Measurements from ENCODE around the gene NUCB1.

The NUCB1 gene

DNA sequence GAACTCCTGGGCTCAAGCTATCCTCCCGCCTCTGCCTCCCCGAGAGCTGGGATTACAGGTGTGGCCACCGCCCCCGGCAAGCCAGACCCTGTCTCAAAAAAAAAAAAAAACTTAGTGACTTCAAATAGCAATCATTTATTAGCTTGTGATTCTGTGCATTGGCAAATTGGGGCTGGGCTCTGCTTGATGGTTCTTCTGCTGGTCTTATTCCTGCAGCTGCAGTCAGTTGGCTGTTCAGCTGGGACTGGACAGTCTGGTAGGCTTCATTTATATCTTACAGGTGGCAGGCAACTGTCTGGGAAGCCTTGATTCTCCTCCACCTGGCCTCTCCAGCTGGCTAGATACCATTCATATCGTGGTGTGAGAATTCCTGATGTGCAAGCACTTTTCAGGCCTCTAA is 40.8 kb downstream of the NUCB1 start:
- Histone ChIP-seq H3K4me1 (ENCODE audit: control insufficient read depth, insufficient read depth, low read length) (peaks cover 3% of the 10 kb centered on the region), H3K4me3 (ENCODE audit: low read length in 2 of 2) (no peak overlapping the region)

DNA sequence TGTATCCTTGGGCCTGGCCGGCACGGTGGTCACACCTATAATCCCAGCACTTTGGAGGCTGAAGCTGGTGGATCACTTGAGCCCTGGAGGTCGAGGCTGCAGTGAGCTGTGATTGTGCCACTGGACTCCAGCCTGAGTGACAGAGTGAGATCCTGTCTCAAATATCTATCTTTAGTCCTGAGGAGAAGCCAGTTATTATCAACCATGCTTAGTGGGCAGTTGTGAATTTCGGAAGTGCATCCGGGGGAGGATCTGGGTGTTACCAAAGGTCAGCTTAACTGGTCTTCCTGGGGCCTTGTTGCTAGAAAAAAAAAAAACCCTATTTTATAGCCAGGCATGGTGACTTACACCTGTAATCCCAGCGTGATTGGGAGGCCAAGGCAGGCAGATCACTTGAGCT is 43.0 kb downstream of the NUCB1 start:
- Histone ChIP-seq H3K9ac (ENCODE audit: low read length in 2 of 2) (no peak overlapping the region), H3K4me1 (ENCODE audit: control insufficient read depth, insufficient read depth, low read length) (no peaks in the 10 kb centered on the region), H3K27me3 (ENCODE audit: control insufficient read depth in 1 of 2, insufficient read depth in 2 of 2, low read length in 2 of 2) (no peaks in the 10 kb centered on the region), H3K36me3 (ENCODE audit: control insufficient read depth in 2 of 2, insufficient read depth in 2 of 2, low read length in 2 of 2) (no peaks in the 10 kb centered on the region), H3K4me3 (ENCODE audit: low read length in 2 of 2) (no peak overlapping the region), H3K9me3 (ENCODE audit: control insufficient read depth in 2 of 2, low read length in 2 of 2) (peaks cover 0 to 5% of the 10 kb centered on the region in 2 donors), H3K27ac (ENCODE audit: low read length) (no peak overlapping the region)

More for the DNA sequence above, 40.8 kb downstream of the NUCB1 start:
- Histone ChIP-seq H3K27ac (ENCODE audit: low read length) (no peak overlapping the region), H3K9ac (ENCODE audit: low read length in 2 of 2) (no peak overlapping the region), H3K36me3 (ENCODE audit: control insufficient read depth in 2 of 2, insufficient read depth in 2 of 2, low read length in 2 of 2) (no peaks in the 10 kb centered on the region), H3K9me3 (ENCODE audit: control insufficient read depth in 2 of 2, low read length in 2 of 2) (peaks cover 0 to 5% of the 10 kb centered on the region in 2 donors), H3K27me3 (ENCODE audit: control insufficient read depth in 1 of 2, insufficient read depth in 2 of 2, low read length in 2 of 2) (no peaks in the 10 kb centered on the region)

DNA sequence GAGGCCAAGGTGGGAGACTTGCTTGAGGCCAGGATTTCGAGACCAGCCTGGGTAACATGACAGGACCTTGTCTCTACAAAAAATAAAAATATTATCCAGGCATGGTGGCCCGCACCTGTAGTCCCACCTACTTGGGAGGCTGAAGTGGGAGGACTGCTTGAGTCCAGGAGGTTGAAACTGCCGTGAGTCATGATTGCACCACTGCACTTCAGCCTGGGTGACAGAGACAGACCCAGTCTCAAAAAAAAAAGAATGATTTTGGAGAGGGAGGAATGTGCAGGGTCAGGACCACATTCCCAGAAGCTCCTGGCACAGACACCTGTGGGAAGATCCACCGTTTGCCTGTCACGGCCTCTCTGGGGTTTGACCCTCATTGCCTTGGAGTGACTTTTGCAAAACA is 45.3 kb downstream of the NUCB1 start:
- H3K9ac ChIP-seq (ENCODE audit: low read length in 2 of 2) = no peak overlapping the region
- H3K4me3 ChIP-seq (ENCODE audit: low read length in 2 of 2) = no peak overlapping the region
- H3K27me3 ChIP-seq (ENCODE audit: control insufficient read depth in 1 of 2, insufficient read depth in 2 of 2, low read length in 2 of 2) = no peaks in the 10 kb centered on the region
- no peak overlapping the region for H3K27ac ChIP-seq (ENCODE audit: low read length)
- peaks cover 0 to 5% of the 10 kb centered on the region in 2 donors for H3K9me3 ChIP-seq (ENCODE audit: control insufficient read depth in 2 of 2, low read length in 2 of 2)
- H3K36me3 ChIP-seq (ENCODE audit: control insufficient read depth in 2 of 2, insufficient read depth in 2 of 2, low read length in 2 of 2) = no peaks in the 10 kb centered on the region
- H3K4me1 ChIP-seq (ENCODE audit: control insufficient read depth, insufficient read depth, low read length) = no peaks in the 10 kb centered on the region

DNA sequence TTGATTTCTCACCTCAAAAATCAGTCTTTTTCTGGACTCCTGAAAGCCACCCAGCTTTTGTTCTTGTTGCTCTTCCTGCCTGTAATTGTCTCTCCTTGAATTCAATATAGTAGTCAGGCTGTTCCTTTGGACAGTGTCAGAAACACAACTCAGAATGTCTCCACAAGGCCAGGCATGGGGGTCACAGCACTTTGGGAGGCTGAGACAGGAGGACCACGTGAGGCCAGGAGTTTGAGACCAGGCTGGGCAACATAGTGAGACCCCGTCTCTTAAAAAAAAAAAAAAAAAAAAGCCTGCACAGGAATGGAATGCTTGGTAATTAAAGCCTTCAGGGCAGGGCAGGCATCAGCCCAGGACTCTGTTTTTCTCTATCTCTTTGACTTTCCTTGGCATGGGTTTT is 45.7 kb downstream of the NUCB1 start:
- no peaks in the 10 kb centered on the region for H3K4me1 ChIP-seq (ENCODE audit: control insufficient read depth, insufficient read depth, low read length)
- no peak overlapping the region for H3K4me3 ChIP-seq (ENCODE audit: low read length in 2 of 2)
- no peaks in the 10 kb centered on the region for H3K36me3 ChIP-seq (ENCODE audit: control insufficient read depth in 2 of 2, insufficient read depth in 2 of 2, low read length in 2 of 2)
- H3K27me3 ChIP-seq (ENCODE audit: control insufficient read depth in 1 of 2, insufficient read depth in 2 of 2, low read length in 2 of 2) = no peaks in the 10 kb centered on the region
- peaks cover 0 to 4% of the 10 kb centered on the region in 2 donors for H3K9me3 ChIP-seq (ENCODE audit: control insufficient read depth in 2 of 2, low read length in 2 of 2)
- no peak overlapping the region for H3K27ac ChIP-seq (ENCODE audit: low read length)
- H3K9ac ChIP-seq (ENCODE audit: low read length in 2 of 2) = no peak overlapping the region

DNA sequence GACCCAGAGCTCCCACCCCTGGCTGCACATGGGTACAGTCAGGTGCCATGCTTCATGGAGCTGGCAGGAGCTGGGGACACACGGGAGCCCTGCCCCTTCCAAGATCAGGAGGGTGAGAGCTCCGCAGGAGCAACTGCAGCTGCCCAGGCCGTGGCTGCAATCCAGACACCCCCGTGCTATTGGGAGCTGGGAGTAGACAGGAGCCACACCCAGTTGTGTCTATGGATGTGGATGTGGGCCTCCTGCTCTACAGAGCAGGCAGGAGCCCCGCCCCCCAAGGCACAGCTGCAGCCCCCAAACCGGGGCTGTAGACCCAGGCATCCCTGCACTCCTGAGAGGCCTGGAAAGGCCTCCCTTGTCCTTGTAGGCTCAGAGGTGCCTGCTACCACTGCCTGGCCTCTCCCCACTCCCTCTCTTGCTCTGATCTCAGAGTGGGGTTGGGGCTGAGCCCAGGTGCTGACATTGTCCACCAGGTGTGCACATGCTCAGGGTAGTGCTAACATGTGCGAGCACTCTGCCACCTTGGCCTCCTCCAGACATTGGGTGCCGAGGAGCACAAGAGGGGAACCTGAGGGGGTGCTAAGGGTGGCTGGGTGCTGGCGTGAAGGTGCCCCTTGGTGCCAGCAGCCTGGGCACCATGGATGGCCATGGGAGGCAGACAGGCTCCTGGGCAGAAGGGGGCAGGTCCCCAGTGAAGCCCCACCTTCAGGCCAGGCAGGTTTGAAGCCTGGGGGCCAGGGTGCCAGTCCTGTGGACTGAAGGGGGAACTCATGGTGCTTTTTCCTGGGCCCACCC is 46.5 kb downstream of the NUCB1 start:
- no peak overlapping the region for H3K4me3 ChIP-seq (ENCODE audit: low read length in 2 of 2)
- no peak overlapping the region for H3K9ac ChIP-seq (ENCODE audit: low read length in 2 of 2)
- H3K27ac ChIP-seq (ENCODE audit: low read length) = no peak overlapping the region
- no peaks in the 10 kb centered on the region for H3K9me3 ChIP-seq (ENCODE audit: control insufficient read depth in 2 of 2, low read length in 2 of 2)
- no peaks in the 10 kb centered on the region for H3K4me1 ChIP-seq (ENCODE audit: control insufficient read depth, insufficient read depth, low read length)
- H3K36me3 ChIP-seq (ENCODE audit: control insufficient read depth in 2 of 2, insufficient read depth in 2 of 2, low read length in 2 of 2) = no peaks in the 10 kb centered on the region
- no peaks in the 10 kb centered on the region for H3K27me3 ChIP-seq (ENCODE audit: control insufficient read depth in 1 of 2, insufficient read depth in 2 of 2, low read length in 2 of 2)

DNA sequence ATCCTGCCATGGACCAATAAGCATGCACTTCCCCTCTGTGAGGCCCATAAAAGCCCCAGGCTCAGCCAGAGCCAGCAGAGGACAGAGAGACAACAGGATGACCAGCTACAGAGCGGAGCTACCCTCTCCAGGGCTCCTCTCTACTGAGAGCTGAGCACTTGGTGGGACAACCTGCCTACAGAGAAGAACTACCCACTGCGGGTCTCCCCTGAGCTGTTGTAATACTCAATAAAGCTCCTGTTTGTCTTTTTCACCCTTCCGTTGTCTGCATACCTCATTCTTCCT is 47.1 kb downstream of the NUCB1 start:
- Histone ChIP-seq H3K27ac (ENCODE audit: low read length) (no peak overlapping the region), H3K9ac (ENCODE audit: low read length in 2 of 2) (no peak overlapping the region), H3K4me1 (ENCODE audit: control insufficient read depth, insufficient read depth, low read length) (no peaks in the 10 kb centered on the region), H3K9me3 (ENCODE audit: control insufficient read depth in 2 of 2, low read length in 2 of 2) (no peaks in the 10 kb centered on the region), H3K36me3 (ENCODE audit: control insufficient read depth in 2 of 2, insufficient read depth in 2 of 2, low read length in 2 of 2) (no peaks in the 10 kb centered on the region), H3K4me3 (ENCODE audit: low read length in 2 of 2) (no peak overlapping the region), H3K27me3 (ENCODE audit: control insufficient read depth in 1 of 2, insufficient read depth in 2 of 2, low read length in 2 of 2) (no peaks in the 10 kb centered on the region)

DNA sequence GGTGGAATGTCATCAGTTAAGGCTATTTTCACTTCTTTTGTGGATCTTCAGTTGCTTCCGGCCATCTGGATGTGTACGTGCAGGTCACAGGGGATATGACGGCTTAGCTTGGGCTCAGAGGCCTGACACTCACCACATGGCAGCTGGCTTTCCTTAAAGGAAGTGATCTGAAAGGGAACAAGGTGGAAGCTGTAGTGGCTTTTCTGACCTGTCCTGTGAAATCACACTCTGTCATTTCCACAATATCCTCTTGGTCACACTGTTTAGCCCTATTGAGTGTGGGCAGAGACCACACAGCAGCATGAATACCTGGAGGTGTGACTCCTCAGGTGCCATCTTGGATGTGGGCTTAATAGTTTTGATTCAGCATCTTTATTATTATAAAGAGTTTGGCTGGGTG is 50.0 kb downstream of the NUCB1 start:
- Histone ChIP-seq H3K27ac (ENCODE audit: low read length) (no peak overlapping the region), H3K27me3 (ENCODE audit: control insufficient read depth in 1 of 2, insufficient read depth in 2 of 2, low read length in 2 of 2) (no peaks in the 10 kb centered on the region), H3K36me3 (ENCODE audit: control insufficient read depth in 2 of 2, insufficient read depth in 2 of 2, low read length in 2 of 2) (no peaks in the 10 kb centered on the region), H3K4me3 (ENCODE audit: low read length in 2 of 2) (no peak overlapping the region), H3K4me1 (ENCODE audit: control insufficient read depth, insufficient read depth, low read length) (peaks cover 10% of the 10 kb centered on the region), H3K9me3 (ENCODE audit: control insufficient read depth in 2 of 2, low read length in 2 of 2) (no peaks in the 10 kb centered on the region), H3K9ac (ENCODE audit: low read length in 2 of 2) (no peak overlapping the region)

DNA sequence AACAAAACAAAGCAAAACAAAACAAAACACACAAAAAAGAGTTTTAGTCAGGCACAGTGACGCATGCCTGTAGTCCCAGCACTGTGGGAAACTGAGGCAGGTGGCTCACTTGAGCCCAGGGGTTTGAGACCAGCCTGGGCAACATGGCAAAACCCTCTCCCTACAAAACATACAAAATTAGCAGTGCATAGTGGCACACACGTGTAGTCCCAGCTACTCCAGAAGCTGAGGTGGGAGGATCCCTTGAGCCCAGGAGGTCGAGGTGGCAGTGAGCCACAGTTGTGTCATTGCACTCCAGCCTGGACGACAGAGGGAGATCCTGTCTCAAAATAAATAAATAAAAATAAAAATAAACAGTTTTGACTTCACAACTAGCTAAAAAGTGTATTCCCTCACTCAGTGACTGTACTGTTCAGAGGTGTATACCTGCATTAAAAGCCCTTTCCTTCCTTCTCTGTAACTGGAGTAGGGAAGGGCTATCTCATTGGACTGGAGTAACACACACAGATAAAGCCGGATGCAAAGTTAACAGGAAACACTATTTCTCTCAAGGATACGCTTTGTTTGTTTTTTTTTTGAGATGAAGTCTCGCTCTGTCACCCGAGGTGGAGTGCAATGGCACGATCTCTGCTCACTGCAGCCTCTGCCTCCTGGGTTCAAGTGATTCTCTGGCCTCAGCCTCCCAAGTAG is 50.9 kb downstream of the NUCB1 start:
- H3K9me3 ChIP-seq (ENCODE audit: control insufficient read depth in 2 of 2, low read length in 2 of 2) = no peaks in the 10 kb centered on the region
- H3K36me3 ChIP-seq (ENCODE audit: control insufficient read depth in 2 of 2, insufficient read depth in 2 of 2, low read length in 2 of 2) = no peaks in the 10 kb centered on the region
- peaks cover 18% of the 10 kb centered on the region for H3K4me1 ChIP-seq (ENCODE audit: control insufficient read depth, insufficient read depth, low read length)
- H3K27me3 ChIP-seq (ENCODE audit: control insufficient read depth in 1 of 2, insufficient read depth in 2 of 2, low read length in 2 of 2) = no peaks in the 10 kb centered on the region
- H3K9ac ChIP-seq (ENCODE audit: low read length in 2 of 2) = no peak overlapping the region
- H3K27ac ChIP-seq (ENCODE audit: low read length) = no peak overlapping the region
- no peak overlapping the region for H3K4me3 ChIP-seq (ENCODE audit: low read length in 2 of 2)

DNA sequence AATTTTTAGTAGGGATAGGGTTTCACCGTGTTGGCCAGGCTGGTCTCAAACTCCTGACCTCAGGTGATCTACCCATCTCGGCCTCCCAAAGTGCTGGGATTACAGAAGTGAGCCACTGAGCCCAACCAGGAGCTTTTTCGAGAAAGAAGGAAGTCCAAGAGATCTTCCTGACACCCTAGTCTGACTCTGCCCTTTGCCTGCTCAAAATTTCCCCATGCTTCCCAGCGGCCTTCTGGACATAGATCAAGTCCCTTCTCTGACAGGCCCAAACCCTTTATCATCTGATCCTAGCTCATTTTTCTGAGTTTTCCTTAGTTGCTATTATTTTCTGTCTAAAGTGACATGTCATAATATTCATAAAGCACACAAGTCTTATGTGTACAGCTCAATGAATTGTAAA is 53.0 kb downstream of the NUCB1 start:
- peaks cover 0 to 4% of the 10 kb centered on the region in 2 donors for H3K36me3 ChIP-seq (ENCODE audit: control insufficient read depth in 2 of 2, insufficient read depth in 2 of 2, low read length in 2 of 2)
- H3K27ac ChIP-seq (ENCODE audit: low read length) = no peak overlapping the region
- peaks cover 18% of the 10 kb centered on the region for H3K4me1 ChIP-seq (ENCODE audit: control insufficient read depth, insufficient read depth, low read length)
- no peak overlapping the region for H3K9ac ChIP-seq (ENCODE audit: low read length in 2 of 2)
- no peak overlapping the region for H3K4me3 ChIP-seq (ENCODE audit: low read length in 2 of 2)
- no peaks in the 10 kb centered on the region for H3K9me3 ChIP-seq (ENCODE audit: control insufficient read depth in 2 of 2, low read length in 2 of 2)
- no peaks in the 10 kb centered on the region for H3K27me3 ChIP-seq (ENCODE audit: control insufficient read depth in 1 of 2, insufficient read depth in 2 of 2, low read length in 2 of 2)

DNA sequence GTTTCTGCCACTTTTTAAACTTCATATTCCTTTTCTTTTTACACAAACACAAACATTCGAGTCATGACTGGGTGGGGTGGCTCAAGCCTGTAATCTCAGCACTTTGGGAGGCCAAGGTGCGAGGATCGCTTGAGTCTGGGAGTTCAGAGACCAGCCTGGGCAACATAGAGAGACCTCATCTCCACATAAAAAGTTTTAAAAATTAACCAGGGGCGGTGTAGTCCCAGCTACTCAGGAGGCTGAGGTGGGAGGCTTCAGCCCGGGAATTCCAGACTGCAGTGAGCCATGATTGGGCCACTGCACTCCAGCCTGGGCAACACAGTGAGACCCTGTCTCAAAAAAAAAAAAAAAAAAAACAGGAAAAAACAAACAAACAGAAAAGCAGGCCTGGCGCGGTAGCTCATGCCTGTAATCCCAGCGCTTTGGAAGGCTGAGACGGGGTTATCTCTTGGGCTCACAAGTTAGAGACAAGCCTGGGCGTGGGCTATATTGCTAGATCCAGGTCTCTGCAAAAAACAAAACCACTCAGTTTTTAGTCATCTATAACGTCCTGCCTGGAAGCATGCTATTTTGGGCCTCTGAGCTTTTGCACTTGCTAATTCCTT is 54.0 kb downstream of the NUCB1 start:
- Histone ChIP-seq H3K36me3 (ENCODE audit: control insufficient read depth in 2 of 2, insufficient read depth in 2 of 2, low read length in 2 of 2) (peaks cover 0 to 4% of the 10 kb centered on the region in 2 donors), H3K9ac (ENCODE audit: low read length in 2 of 2) (peak overlapping the region; percentile 51 to 95), H3K4me3 (ENCODE audit: low read length in 2 of 2) (peak overlapping the region; percentile 52 to 93), H3K9me3 (ENCODE audit: control insufficient read depth in 2 of 2, low read length in 2 of 2) (no peaks in the 10 kb centered on the region), H3K27me3 (ENCODE audit: control insufficient read depth in 1 of 2, insufficient read depth in 2 of 2, low read length in 2 of 2) (no peaks in the 10 kb centered on the region), H3K4me1 (ENCODE audit: control insufficient read depth, insufficient read depth, low read length) (peaks cover 18% of the 10 kb centered on the region), H3K27ac (ENCODE audit: low read length) (peak overlapping the region; percentile 74)
